ENCODE results near the gene FXYD2. TPM values are rescaled to one million over a fixed set of nuclear protein-coding genes. Genes with fewer than 3 reads are reported as not detected.

FXYD2 gene
- total and polyA plus RNA-seq, 2 of the 8 experiments (the other 6 are each of a cell fraction or from before 2014, with no cell fraction given) = 0.89 to 1.1 TPM

DNA sequence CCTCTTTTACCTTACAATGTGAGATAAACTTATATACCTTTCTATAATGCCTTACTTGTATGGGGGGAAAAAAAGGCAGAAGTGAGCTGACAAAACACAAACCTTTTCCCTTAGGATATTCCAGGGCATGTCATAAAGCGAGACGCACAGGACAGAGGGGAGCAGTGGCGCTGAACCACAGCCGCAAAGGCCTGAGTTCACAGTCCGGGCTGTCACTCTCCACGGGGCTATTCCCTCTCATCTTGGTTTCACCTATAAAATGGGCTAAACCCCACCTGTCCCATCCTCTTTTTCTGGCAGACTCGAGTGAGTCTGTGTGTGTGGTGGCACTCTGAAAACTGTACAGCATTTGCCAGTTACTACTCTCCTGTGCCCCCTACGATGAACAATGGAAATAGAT lies 14.4 kb upstream of the FXYD2 start:
- Histone ChIP-seq H3K36me3 (ENCODE audit: control insufficient read depth in 2 of 4, insufficient read depth in 4 of 4, low read length in 3 of 4) (no peaks in the 10 kb centered on the region; a peak in 1 of 8 replicates), H3K9me3 (ENCODE audit: insufficient read depth in 2 of 2, low read depth in 1 of 2, low read length in 1 of 2) (no peaks in the 10 kb centered on the region), H2AK5ac (ENCODE audit: low read depth, low read length) (no peak overlapping the region), H2BK5ac (ENCODE audit: low read depth, low read length) (no peak overlapping the region), H3K27me3 (replicated peaks in 1 of 4; ENCODE audit: control insufficient read depth in 3 of 4, extremely low read depth in 1 of 4, insufficient read depth in 3 of 4, low read length in 3 of 4) (no peaks in the 10 kb centered on the region), H4K20me1 (replicated peaks in 1 of 2; ENCODE audit: control insufficient read depth in 1 of 2, insufficient read depth in 2 of 2, low read length in 2 of 2) (peaks cover 0 to 2% of the 10 kb centered on the region in 2 experiments), H3K18ac (ENCODE audit: extremely low read depth, low read length) (no peak overlapping the region), H2AFZ (ENCODE audit: low read length) (no peak overlapping the region), H2BK12ac (ENCODE audit: low read depth, low read length) (no peak overlapping the region), H3K4me2 (ENCODE audit: insufficient read depth in 1 of 2, low read depth in 2 of 2, low read length in 2 of 2) (no peak overlapping the region), H3K27ac (ENCODE audit: low read depth, low read length) (no peak overlapping the region), H3K4ac (replicated peaks; ENCODE audit: insufficient read length, low read depth, low read length) (no peak overlapping the region), H2BK120ac (replicated peaks; ENCODE audit: low read depth, low read length) (no peak overlapping the region), H3K23ac (ENCODE audit: insufficient read length) (no peak overlapping the region), H3K23me2 (ENCODE audit: low read depth, low read length) (no peaks in the 10 kb centered on the region; the same call in 1 of the 2 replicates), H3K4me1 (replicated peaks in 1 of 4; ENCODE audit: control insufficient read depth in 3 of 4, insufficient read depth in 4 of 4, low read length in 3 of 4) (peaks cover 0 to 6% (median 0%) of the 10 kb centered on the region in 4 experiments; a peak in 2 of 7 replicates), H3K79me1 (ENCODE audit: low read depth, low read length) (no peaks in the 10 kb centered on the region), H2BK20ac (ENCODE audit: low read length) (no peak overlapping the region), H2BK15ac (ENCODE audit: low read length) (no peak overlapping the region), H3K14ac (ENCODE audit: insufficient read length) (no peak overlapping the region), H3K9ac (replicated peaks in 1 of 4; ENCODE audit: extremely low read depth in 1 of 4, low read depth in 3 of 4, low read length in 3 of 4) (no peak overlapping the region), H4K5ac (ENCODE audit: insufficient read length, low read depth, low read length) (no peak overlapping the region), H3K56ac (replicated peaks; ENCODE audit: insufficient read length, low read depth, low read length) (no peak overlapping the region), H3K79me2 (ENCODE audit: control insufficient read depth in 1 of 2, insufficient read depth in 2 of 2, low read length in 2 of 2) (no peaks in the 10 kb centered on the region), H4K91ac (replicated peaks; ENCODE audit: insufficient read length, low read length) (no peak overlapping the region), H3K4me3 (ENCODE audit: extremely low read depth in 1 of 4, insufficient read depth in 2 of 4, low read depth in 3 of 4, low read length in 4 of 4) (no peak overlapping the region), H4K8ac (ENCODE audit: extremely low read depth, insufficient read depth, low read length) (no peak overlapping the region; the same call in 1 of the 2 replicates)
- no peak for FAIRE-seq
- ChIA-PET CTCF (ENCODE audit: partially characterized antibody) (interaction anchor here (0.7 to 2.1 kb wide), 8 partner anchors 30 to 333 kb away, joined by 3 to 9 read pairs (median 4); no protein-coding TSS in a partner anchor), POLR2A (ENCODE audit: partially characterized antibody) (no interaction called here)
- 80% methylated on average over 8 of the region's 8 CpGs; no CpG with 5 or more reads in 1 of the 2 experiments for WGBS, 2 experiments (ENCODE audit: extremely low coverage in 1 of 2, insufficient coverage in 1 of 2, insufficient read length in 1 of 2, insufficient replicate concordance in 2 of 2, low coverage in 1 of 2, low lambda C conversion rate in 2 of 2, missing lambda C conversion rate in 1 of 2)
- DNase-seq (ENCODE audit: low read depth in 1 of 2, low spot score in 2 of 2) = no peak
- no peak for TF ChIP-seq CREB1 (IDR thresholded peaks at IDR 0.05)
- TF ChIP-seq YY1 (IDR thresholded peaks at IDR 0.05; ENCODE audit: low read depth, low read length) = no peak
- no peak for TF ChIP-seq SUZ12 (IDR thresholded peaks at IDR 0.05; ENCODE audit: low read length)
- no peak for TF ChIP-seq BACH1 (IDR thresholded peaks at IDR 0.05; ENCODE audit: low read length)
- TF ChIP-seq, protein P1, sequence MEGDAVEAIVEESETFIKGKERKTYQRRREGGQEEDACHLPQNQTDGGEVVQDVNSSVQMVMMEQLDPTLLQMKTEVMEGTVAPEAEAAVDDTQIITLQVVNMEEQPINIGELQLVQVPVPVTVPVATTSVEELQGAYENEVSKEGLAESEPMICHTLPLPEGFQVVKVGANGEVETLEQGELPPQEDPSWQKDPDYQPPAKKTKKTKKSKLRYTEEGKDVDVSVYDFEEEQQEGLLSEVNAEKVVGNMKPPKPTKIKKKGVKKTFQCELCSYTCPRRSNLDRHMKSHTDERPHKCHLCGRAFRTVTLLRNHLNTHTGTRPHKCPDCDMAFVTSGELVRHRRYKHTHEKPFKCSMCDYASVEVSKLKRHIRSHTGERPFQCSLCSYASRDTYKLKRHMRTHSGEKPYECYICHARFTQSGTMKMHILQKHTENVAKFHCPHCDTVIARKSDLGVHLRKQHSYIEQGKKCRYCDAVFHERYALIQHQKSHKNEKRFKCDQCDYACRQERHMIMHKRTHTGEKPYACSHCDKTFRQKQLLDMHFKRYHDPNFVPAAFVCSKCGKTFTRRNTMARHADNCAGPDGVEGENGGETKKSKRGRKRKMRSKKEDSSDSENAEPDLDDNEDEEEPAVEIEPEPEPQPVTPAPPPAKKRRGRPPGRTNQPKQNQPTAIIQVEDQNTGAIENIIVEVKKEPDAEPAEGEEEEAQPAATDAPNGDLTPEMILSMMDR (IDR thresholded peaks at IDR 0.05; ENCODE audit: control extremely low read depth in 1 of 3, insufficient read depth in 1 of 3, low read depth in 1 of 3, low read length in 3 of 3) = no peak
- TF ChIP-seq SP4 (IDR thresholded peaks at IDR 0.05; ENCODE audit: low read length) = no peak
- no peak for TF ChIP-seq RBBP5 (IDR thresholded peaks at IDR 0.05; ENCODE audit: borderline replicate concordance, low read depth, low read length)
- TF ChIP-seq, protein P2, sequence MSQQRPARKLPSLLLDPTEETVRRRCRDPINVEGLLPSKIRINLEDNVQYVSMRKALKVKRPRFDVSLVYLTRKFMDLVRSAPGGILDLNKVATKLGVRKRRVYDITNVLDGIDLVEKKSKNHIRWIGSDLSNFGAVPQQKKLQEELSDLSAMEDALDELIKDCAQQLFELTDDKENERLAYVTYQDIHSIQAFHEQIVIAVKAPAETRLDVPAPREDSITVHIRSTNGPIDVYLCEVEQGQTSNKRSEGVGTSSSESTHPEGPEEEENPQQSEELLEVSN (IDR thresholded peaks at IDR 0.05) = no peak
- no peak for TF ChIP-seq NANOG (IDR thresholded peaks at IDR 0.05; ENCODE audit: insufficient read depth, low read depth, low read length, poor library complexity, severe bottlenecking)
- TF ChIP-seq, protein P3, sequence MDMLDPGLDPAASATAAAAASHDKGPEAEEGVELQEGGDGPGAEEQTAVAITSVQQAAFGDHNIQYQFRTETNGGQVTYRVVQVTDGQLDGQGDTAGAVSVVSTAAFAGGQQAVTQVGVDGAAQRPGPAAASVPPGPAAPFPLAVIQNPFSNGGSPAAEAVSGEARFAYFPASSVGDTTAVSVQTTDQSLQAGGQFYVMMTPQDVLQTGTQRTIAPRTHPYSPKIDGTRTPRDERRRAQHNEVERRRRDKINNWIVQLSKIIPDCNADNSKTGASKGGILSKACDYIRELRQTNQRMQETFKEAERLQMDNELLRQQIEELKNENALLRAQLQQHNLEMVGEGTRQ (IDR thresholded peaks at IDR 0.05; ENCODE audit: low read length) = no peak
